Measurements from ENCODE around the gene PHIP. TPM values are rescaled to one million over a fixed set of nuclear protein-coding genes. Genes with fewer than 3 reads are reported as not detected.

Gene PHIP
- total RNA-seq, 4 donors from 2014 or later = 33.2 to 41.6 (median 33.8) TPM

- no peak for TF ChIP-seq CTCF (IDR thresholded peaks at IDR 0.05; ENCODE audit: low read depth)
Observed at GRCh38 chr6:79048611-79049010, 29.4 kb downstream of the PHIP start.

GRCh38 chr6:79047072-79047471, 31.0 kb downstream of the PHIP start:
- TF ChIP-seq CTCF (IDR thresholded peaks at IDR 0.05; ENCODE audit: low read depth) = no peak

GRCh38 chr6:79045966-79046365, 32.1 kb downstream of the PHIP start:
- no peak for TF ChIP-seq CTCF (IDR thresholded peaks at IDR 0.05; ENCODE audit: low read depth)

GRCh38 chr6:79042799-79043126, 35.3 kb downstream of the PHIP start:
- TF ChIP-seq CTCF (IDR thresholded peaks at IDR 0.05; ENCODE audit: low read depth) = no peak

- TF ChIP-seq CTCF (IDR thresholded peaks at IDR 0.05; ENCODE audit: low read depth) = no peak
Observed at GRCh38 chr6:79042088-79042798, 35.8 kb downstream of the PHIP start.

GRCh38 chr6:79040083-79040482, 38.0 kb downstream of the PHIP start:
- no peak for TF ChIP-seq CTCF (IDR thresholded peaks at IDR 0.05; ENCODE audit: low read depth)

- TF ChIP-seq CTCF (IDR thresholded peaks at IDR 0.05; ENCODE audit: low read depth) = no peak
Observed at GRCh38 chr6:79038061-79038460, 40.0 kb downstream of the PHIP start.
